DOHH2 (cell line): ENCODE data around the gene C10orf105.
A peak's percentile ranks its signal among the peaks of the same experiment; 100 is the strongest.

Source experiments
- H3F3A ChIP-seq: fragments of 200-600 bp; sonication (generic), shearing (Covaris generic); 2 replicates; pipeline ENCODE4 v1.6.0; 2016; ENCODE audit warnings: antibody characterized with exemption, mild to moderate bottlenecking; ENCODE audit not compliant: control insufficient read depth, insufficient read depth
- H3K27ac ChIP-seq: fragments of 200-600 bp; sonication (generic); 2 replicates; pipeline ENCODE4 v1.5.1; 2014; ENCODE audit warnings: low read depth, mild to moderate bottlenecking, low read length, moderate library complexity
- H3K27me3 ChIP-seq: fragments of 200-600 bp; sonication (generic); 2 replicates; pipeline ENCODE4 v1.6.1; 2014; ENCODE audit warnings: mild to moderate bottlenecking, low read length, mixed read lengths; ENCODE audit not compliant: control insufficient read depth
- H3K36me3 ChIP-seq: fragments of 200-600 bp; sonication (generic); 2 replicates; pipeline ENCODE4 v1.6.1; 2014; ENCODE audit warnings: mild to moderate bottlenecking, low read length, moderate library complexity, mixed read lengths; ENCODE audit not compliant: control insufficient read depth
- H3K4me1 ChIP-seq: fragments of 200-600 bp; sonication (generic); 2 replicates; pipeline ENCODE4 v1.6.1; 2014; ENCODE audit warnings: mild to moderate bottlenecking, low read length, mixed read lengths; ENCODE audit not compliant: control insufficient read depth
- H3K4me2 ChIP-seq: fragments of 200-600 bp; sonication (generic); 2 replicates; pipeline ENCODE4 v1.6.0; 2014; ENCODE audit warnings: mild to moderate bottlenecking, low read length, moderate library complexity
- H3K4me3 ChIP-seq: fragments of 200-600 bp; sonication (generic); 2 replicates; pipeline ENCODE4 v1.5.1; 2014; ENCODE audit warnings: mild to moderate bottlenecking, low read length, mixed read lengths
- H3K79me2 ChIP-seq: fragments of 200-600 bp; sonication (generic); 2 replicates; pipeline ENCODE4 v1.6.1; 2014; ENCODE audit warnings: mild to moderate bottlenecking, low read length, mixed read lengths; ENCODE audit not compliant: control insufficient read depth
- H3K9me2 ChIP-seq: fragments of 200-600 bp; sonication (generic); replicated peaks from 2 replicates; pipeline ENCODE4 v1.6.1; 2014; ENCODE audit warnings: mild to moderate bottlenecking, low read length, mixed read lengths; ENCODE audit not compliant: control insufficient read depth
- H3K9me3 ChIP-seq: fragments of 200-600 bp; sonication (generic); 2 replicates; pipeline ENCODE4 v1.6.1; 2014; ENCODE audit warnings: antibody characterized with exemption, low read length, mixed read lengths; ENCODE audit not compliant: control insufficient read depth, insufficient read depth
- H4K20me1 ChIP-seq: fragments of 200-600 bp; sonication (generic); 2 replicates; pipeline ENCODE4 v1.6.0; 2014; ENCODE audit warnings: low read depth, mild to moderate bottlenecking, antibody characterized with exemption, low read length, moderate library complexity; ENCODE audit not compliant: control insufficient read depth, insufficient read depth
- CTCF ChIP-seq: fragments of 200-600 bp; sonication (generic); IDR thresholded peaks from one replicate; pipeline ENCODE4 v1.5.1; 2014; ENCODE audit warnings: antibody characterized with exemption, mild to moderate bottlenecking, low read depth, low read length; ENCODE audit not compliant: poor library complexity, severe bottlenecking
- EZH2phosphoT487 ChIP-seq: fragments of 200-600 bp; sonication (generic); IDR thresholded peaks from 2 replicates; pipeline ENCODE4 v1.6.1; 2017; ENCODE audit warnings: borderline replicate concordance, mild to moderate bottlenecking, antibody characterized with exemption, low read length, moderate library complexity, mixed read lengths

Gene C10orf105

GRCh38 chr10:71694567-71694968 lies 25.0 kb downstream of the C10orf105 start:
- Histone ChIP-seq H3K4me2 (peak overlapping the region; percentile 57), H3K27ac (0 out of 2 replicates have a peak overlapping the region, but pooled peaks have one; percentile 12), H3K27me3 (peaks cover 14% of the 10 kb centered on the region), H3K9me3 (no peaks in the 10 kb centered on the region), H4K20me1 (peaks cover 5% of the 10 kb centered on the region; the same call in 1 of the 2 replicates), H3K9me2 (no peaks in the 10 kb centered on the region), H3K4me1 (peaks cover 44% of the 10 kb centered on the region), H3K4me3 (peak overlapping the region; percentile 30), H3K36me3 (no peaks in the 10 kb centered on the region), H3F3A (no peaks in the 10 kb centered on the region), H3K79me2 (no peaks in the 10 kb centered on the region)
- TF ChIP-seq CTCF, result no peak
- TF ChIP-seq EZH2phosphoT487, result no peak

- Histone ChIP-seq H3K9me3 (peaks cover 5% of the 10 kb centered on the region; the same call in 1 of the 2 replicates), H3K4me1 (peaks cover 44% of the 10 kb centered on the region), H3K27me3 (peaks cover 9% of the 10 kb centered on the region), H3K4me2 (peak overlapping the region; percentile 57), H3K36me3 (no peaks in the 10 kb centered on the region), H3F3A (peaks cover 2% of the 10 kb centered on the region; the same call in 1 of the 2 replicates), H4K20me1 (peaks cover 5% of the 10 kb centered on the region; the same call in 1 of the 2 replicates), H3K4me3 (peak overlapping the region; percentile 30), H3K27ac (no peak overlapping the region), H3K9me2 (no peaks in the 10 kb centered on the region), H3K79me2 (no peaks in the 10 kb centered on the region)
- no peak for TF ChIP-seq CTCF
- no peak for TF ChIP-seq EZH2phosphoT487
These were observed 25.5 kb downstream of the C10orf105 start for GRCh38 chr10:71694039-71694501.

GRCh38 chr10:71693377-71693776 lies 26.2 kb downstream of the C10orf105 start:
- H3K4me1 ChIP-seq, result peaks cover 44% of the 10 kb centered on the region
- H4K20me1 ChIP-seq, result peaks cover 5% of the 10 kb centered on the region; the same call in 1 of the 2 replicates
- no peak overlapping the region for H3K27ac ChIP-seq
- peaks cover 6% of the 10 kb centered on the region; the same call in 1 of the 2 replicates for H3F3A ChIP-seq
- H3K79me2 ChIP-seq, result no peaks in the 10 kb centered on the region
- peaks cover 3% of the 10 kb centered on the region; the same call in 1 of the 2 replicates for H3K27me3 ChIP-seq
- no peaks in the 10 kb centered on the region for H3K36me3 ChIP-seq
- peaks cover 12% of the 10 kb centered on the region; the same call in 1 of the 2 replicates for H3K9me3 ChIP-seq
- H3K4me3 ChIP-seq, result no peak overlapping the region
- TF ChIP-seq EZH2phosphoT487 (no peak), CTCF (no peak)
- peak overlapping the region; percentile 57 for H3K4me2 ChIP-seq
- no peaks in the 10 kb centered on the region for H3K9me2 ChIP-seq
